ENCODE measurements around the gene PNMA8A. TPM values are rescaled to one million over a fixed set of nuclear protein-coding genes. Genes with fewer than 3 reads are reported as not detected.
"Not testable (repeated sequence)": the region's sequence is repeated elsewhere in the genome, so short reads cannot be mapped to it uniquely, and the experiment has no call there.

The PNMA8A gene
- total and polyA plus RNA-seq, 2 of the 13 experiments (the other 11 are each of a cell fraction or from before 2014, with no cell fraction given), result 0.13 to 0.51 TPM

GRCh38 chr19:46497773-46498172 lies 26.4 kb upstream of the PNMA8A start:
- Histone ChIP-seq H3K9ac (ENCODE audit: insufficient read depth, low read depth, low read length) (no peak overlapping the region), H3K27ac (ENCODE audit: extremely low read length, insufficient read depth, low read length) (no peak overlapping the region), H3K9me3 (ENCODE audit: low read length) (no peaks in the 10 kb centered on the region), H3K36me3 (replicated peaks in 1 of 2; ENCODE audit: control insufficient read depth in 1 of 2, insufficient read depth in 2 of 2, low read length in 2 of 2) (no peaks in the 10 kb centered on the region), H2AFZ (ENCODE audit: low read length) (no peak overlapping the region), H3K79me2 (ENCODE audit: insufficient read depth, low read length) (no peaks in the 10 kb centered on the region), H4K20me1 (ENCODE audit: insufficient read depth, low read length) (no peaks in the 10 kb centered on the region), H3K4me3 (replicated peaks in 1 of 3; ENCODE audit: insufficient read depth in 1 of 3, low read depth in 2 of 3, low read length in 3 of 3) (no peak overlapping the region), H3K27me3 (ENCODE audit: control insufficient read depth in 1 of 2, insufficient read depth in 2 of 2, low read length in 2 of 2) (peaks cover 2 to 10% of the 10 kb centered on the region in 2 experiments; a peak in 2 of 5 replicates), H3K4me2 (ENCODE audit: low read depth, low read length) (no peak overlapping the region), H3K4me1 (ENCODE audit: insufficient read depth, low read length) (peaks cover 15% of the 10 kb centered on the region)
- intact Hi-C loops (cut with micrococcal nuclease; ENCODE audit: unreplicated experiment), result no loop called here
- FAIRE-seq, result no peak
- in situ Hi-C loops (cut with HindIII; ENCODE audit: extremely low pct_ligation_motif_present, low pct_unique_long_range_greater_than_20kb), result no loop called here
- BruUV-seq (replicated peaks), result no TSS peak
- no peak for DNase-seq (ENCODE audit: low spot score)
- TF ChIP-seq NR2F2 (IDR thresholded peaks at IDR 0.05; ENCODE audit: borderline replicate concordance, low read depth) (no peak), PCBP1 (IDR thresholded peaks at IDR 0.05; ENCODE audit: borderline replicate concordance, low read depth, low read length) (no peak), HBP1 (CRISPR knock-in tag; IDR thresholded peaks at IDR 0.05; ENCODE audit: low read depth) (no peak), CERS6 (CRISPR knock-in tag; IDR thresholded peaks at IDR 0.05) (no peak), MEIS2 (CRISPR knock-in tag; IDR thresholded peaks at IDR 0.05) (no peak), CREM (IDR thresholded peaks at IDR 0.05) (no peak), CREM (CRISPR knock-in tag; IDR thresholded peaks at IDR 0.05) (no peak)
- CTCF ChIA-PET (ENCODE audit: low intra/inter-chr PET ratio, low total read pairs), result no interaction called here
- 44% methylated on average over 8 of the region's 8 CpGs for WGBS (ENCODE audit: low lambda C conversion rate)
- POLR2A ChIA-PET, result no interaction called here
- no peak for ATAC-seq

GRCh38 chr19:46496886-46497285 lies 25.5 kb upstream of the PNMA8A start:
- ATAC-seq; BruUV-seq (replicated peaks); H3K79me2 ChIP-seq (ENCODE audit: insufficient read depth, low read length); H3K36me3 ChIP-seq (replicated peaks in 1 of 2; ENCODE audit: control insufficient read depth in 1 of 2, insufficient read depth in 2 of 2, low read length in 2 of 2); H3K4me2 ChIP-seq (ENCODE audit: low read depth, low read length); H3K9ac ChIP-seq (ENCODE audit: insufficient read depth, low read depth, low read length); POLR2A ChIA-PET; H3K27ac ChIP-seq (ENCODE audit: extremely low read length, insufficient read depth, low read length); in situ Hi-C loops (cut with HindIII; ENCODE audit: extremely low pct_ligation_motif_present, low pct_unique_long_range_greater_than_20kb); DNase-seq (ENCODE audit: low spot score); intact Hi-C loops (cut with micrococcal nuclease; ENCODE audit: unreplicated experiment); H4K20me1 ChIP-seq (ENCODE audit: insufficient read depth, low read length); CTCF ChIA-PET (ENCODE audit: low intra/inter-chr PET ratio, low total read pairs); H2AFZ ChIP-seq (ENCODE audit: low read length); H3K9me3 ChIP-seq (ENCODE audit: low read length); H3K4me3 ChIP-seq (replicated peaks in 1 of 3; ENCODE audit: insufficient read depth in 1 of 3, low read depth in 2 of 3, low read length in 3 of 3); FAIRE-seq: not testable (repeated sequence)
- 39% methylated on average over 4 of the region's 4 CpGs for WGBS (ENCODE audit: low lambda C conversion rate)
- peaks cover 2 to 16% of the 10 kb centered on the region in 2 experiments; a peak in 3 of 5 replicates for H3K27me3 ChIP-seq (ENCODE audit: control insufficient read depth in 1 of 2, insufficient read depth in 2 of 2, low read length in 2 of 2)
- peaks cover 15% of the 10 kb centered on the region for H3K4me1 ChIP-seq (ENCODE audit: insufficient read depth, low read length)

Data from HepG2 (cell line).